GM12878 (cell line): ENCODE data around the gene SLC19A1. TPM values are rescaled to one million over a fixed set of nuclear protein-coding genes. Genes with fewer than 3 reads are reported as not detected.

ENCODE experiments used
- ATAC-seq: fragments of 200-7000 bp; cut with Tn5 transposase; 3 replicates; pipeline ENCODE4 v1.9.1; 2020; ENCODE audit warnings: mild to moderate bottlenecking, moderate library complexity
- BruUV-seq: library from RNA; stranded (reverse); fragments of 400-500 nt; replicated peaks from 2 replicates; lab custom pipeline; 2021; lab: Mats Ljungman, UMichigan
- CTCF ChIA-PET: fragments of 300-600 bp; sonication (Branson Sonifier 250); formaldehyde crosslinking; extraction: SDS; loops from one replicate; lab custom pipeline; 2021; ENCODE audit warnings: inconsistent platforms; lab: Yijun Ruan, JAX
- POLR2A ChIA-PET: fragments of 350-600 bp; formaldehyde crosslinking; extraction: SDS; loops from one replicate; lab custom pipeline; 2021; ENCODE audit warnings: inconsistent platforms; lab: Charles Lee
- RAD21 ChIA-PET: fragments of 300-600 bp; sonication (Branson Sonifier 250); formaldehyde crosslinking; loops from one replicate; lab custom pipeline; 2023; ENCODE audit warnings: antibody characterized with exemption; ENCODE audit not compliant: unreplicated experiment; lab: Charles Lee
- SMC1A ChIA-PET: fragments of 300-600 bp; sonication (Branson Sonifier 250); formaldehyde crosslinking; loops from one replicate; lab custom pipeline; 2023; ENCODE audit not compliant: unreplicated experiment, uncharacterized antibody; lab: Charles Lee
- DNase-seq: peaks from one replicate; pipeline ENCODE4 v3.0.0-alpha.2; 2011; ENCODE audit warnings: low read depth, low spot score
- FAIRE-seq: peaks from 3 replicates; lab custom pipeline; 2011; peaks lifted over from hg19 to GRCh38; lab: Jason Lieb, UNC
- H2AFZ ChIP-seq: 2 replicates; pipeline ENCODE4 v1.6.0; 2011; ENCODE audit warnings: low read depth, low read length, control low read depth; ENCODE audit not compliant: control insufficient read depth
- H3K27ac ChIP-seq: 2 replicates; pipeline ENCODE4 v1.5.1; 2011; ENCODE audit warnings: control low read depth; ENCODE audit not compliant: control insufficient read depth, insufficient read depth
- H3K27me3 ChIP-seq, 2 experiments: replicated peaks in 1 of 2; 2 replicates each; pipeline versions ENCODE4 v1.6.0 to v1.6.1; 2011; ENCODE audit warnings: low read length in 1 of 2; ENCODE audit not compliant: control insufficient read depth in 2 of 2, insufficient read depth in 2 of 2
- H3K36me3 ChIP-seq, 2 experiments: 2 replicates each; pipeline ENCODE4 v1.5.1; 2011; ENCODE audit warnings: low read length in 1 of 2; ENCODE audit not compliant: control insufficient read depth in 2 of 2, insufficient read depth in 2 of 2
- H3K4me1 ChIP-seq: 2 replicates; pipeline ENCODE4 v1.6.1; 2011; ENCODE audit warnings: mild to moderate bottlenecking, low read length, moderate library complexity, mixed read lengths; ENCODE audit not compliant: control insufficient read depth, insufficient read depth
- H3K4me2 ChIP-seq: 2 replicates; pipeline ENCODE4 v1.6.0; 2011; ENCODE audit warnings: control low read depth; ENCODE audit not compliant: control insufficient read depth, insufficient read depth
- H3K4me3 ChIP-seq: fragments of 200-600 bp; sonication (generic); 2 replicates; pipeline ENCODE4 v1.5.1; 2016
- H3K79me2 ChIP-seq: 2 replicates; pipeline ENCODE4 v1.6.0; 2011; ENCODE audit warnings: low read length; ENCODE audit not compliant: control insufficient read depth, insufficient read depth
- H3K9ac ChIP-seq: 2 replicates; pipeline ENCODE4 v1.8.0; 2011; ENCODE audit warnings: low read length, control low read depth, mixed read lengths; ENCODE audit not compliant: control insufficient read depth, insufficient read depth
- H3K9me3 ChIP-seq: replicated peaks from 3 replicates; pipeline ENCODE4 v1.5.1; 2011; ENCODE audit warnings: mild to moderate bottlenecking, low read length; ENCODE audit not compliant: control insufficient read depth, insufficient read depth
- H4K20me1 ChIP-seq: 2 replicates; pipeline ENCODE4 v1.6.0; 2011; ENCODE audit not compliant: control insufficient read depth, insufficient read depth
- KAT2A ChIP-seq: conservative IDR thresholded peaks from 2 replicates; pipeline ENCODE4 v1.6.1; 2011; ENCODE audit warnings: low read depth, low read length; ENCODE audit not compliant: control insufficient read depth
- ZNF24 ChIP-seq: fragments of 450-650 bp; IDR thresholded peaks from 2 replicates; pipeline ENCODE4 v1.6.1; 2017; ENCODE audit warnings: antibody characterized with exemption, mild to moderate bottlenecking
- ZNF384 ChIP-seq: IDR thresholded peaks from 2 replicates; pipeline ENCODE4 v1.6.1; 2012; ENCODE audit warnings: low read depth, mild to moderate bottlenecking, low read length, improper control_type of control experiment, borderline replicate concordance
- WGBS: methylation state at CpG from one replicate; pipeline ENCODE4 v1.1.6; 2016; ENCODE audit warnings: low lambda C conversion rate; ENCODE audit not compliant: insufficient replicate concordance, insufficient coverage; ENCODE audit errors: missing lambda C conversion rate; 5-methylcytosine and 5-hydroxymethylcytosine counted together
- in situ Hi-C: fragments of 300-500 bp; cut with MboI; formaldehyde crosslinking; loops from 9 replicates; pipeline ENCODE4 v1.14.3; 2018; ENCODE audit warnings: mixed read lengths
- intact Hi-C: fragments of 100-400 bp; cut with micrococcal nuclease; formaldehyde crosslinking; loops from one replicate; pipeline ENCODE4 v1.14.2; 2022; ENCODE audit not compliant: unreplicated experiment
- polyA plus RNA-seq, 11 experiments: library from polyadenylated mRNA; depleted of rRNA in 4 of 11; unstranded in 6 of 11; stranded (reverse) in 5 of 11; fragments of >200 nt; fragmentation: Nextera tagmentation in 4 of 11; fragmentation: Illumina TruSeq in 1 of 11; extraction: Ambion mirVana in 4 of 11; extraction: Trizol in 1 of 11; gene quantifications; 1 replicate in 1 of 11; 2 replicates in 10 of 11; pipeline versions ENCODE4 v1.2.1 to v1.2.3, GENCODE V29; 2011 to 2016; ENCODE audit warnings: inconsistent platforms in 2 of 11, missing spikeins in 2 of 11, low read depth in 1 of 11
- total RNA-seq, 4 experiments: library from RNA; depleted of rRNA in 3 of 4; stranded (reverse); fragments of >200 nt in 3 of 4; fragmentation: Illumina TruSeq in 1 of 4; extraction: Trizol in 1 of 4; gene quantifications; 2 replicates each; pipeline versions ENCODE4 v1.2.1 to v1.2.3, GENCODE V29; 2013 to 2021
- TF ChIP-seq, protein P1 (sequence below): fragments of 450-650 bp; IDR thresholded peaks from 2 replicates; pipeline ENCODE4 v1.6.1; 2016; ENCODE audit warnings: mild to moderate bottlenecking
- TF ChIP-seq, protein P2 (sequence below): fragments of 450-650 bp; IDR thresholded peaks from 2 replicates; pipeline ENCODE4 v1.6.1; 2017; ENCODE audit warnings: low read depth, mild to moderate bottlenecking, moderate library complexity

Gene SLC19A1
- total and polyA plus RNA-seq, 10 of the 15 experiments (the other 5 are each of a cell fraction or from before 2014, with no cell fraction given): 0.42 to 49.7 (median 12.2) TPM

DNA sequence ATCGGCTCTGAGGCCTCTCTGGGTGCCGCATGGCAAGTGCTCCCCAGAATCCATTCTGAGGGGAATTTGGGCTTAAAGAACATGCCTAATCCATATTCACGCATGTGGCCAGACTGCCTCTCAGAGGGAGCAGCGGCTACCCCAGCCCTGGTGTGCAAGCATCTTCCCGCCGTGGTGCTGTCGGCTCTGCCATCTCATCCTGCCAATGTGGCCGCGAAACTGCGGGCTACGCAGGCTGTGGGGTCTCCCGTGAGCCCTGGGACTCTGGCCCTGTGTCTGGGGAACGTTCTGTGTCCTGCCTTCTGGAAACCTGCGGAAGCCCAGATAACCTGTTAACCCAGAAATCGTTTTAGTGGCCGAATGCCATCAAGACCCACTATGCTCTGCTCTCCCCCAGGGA lies 60.7 kb downstream of the SLC19A1 start:
- Histone ChIP-seq H3K4me3 (no peak overlapping the region), H3K27ac (no peak overlapping the region), H3K4me2 (no peak overlapping the region), H4K20me1 (no peaks in the 10 kb centered on the region), H2AFZ (no peak overlapping the region), H3K79me2 (no peaks in the 10 kb centered on the region), H3K4me1 (peaks cover 6% of the 10 kb centered on the region; the same call in 1 of the 2 replicates), H3K9ac (no peak overlapping the region), H3K36me3 (no peaks in the 10 kb centered on the region), H3K9me3 (no peaks in the 10 kb centered on the region), H3K27me3 (no peaks in the 10 kb centered on the region)
- no peak for DNase-seq
- WGBS: 75% methylated on average over 16 of the region's 16 CpGs
- in situ Hi-C loops: no loop called here
- BruUV-seq: no TSS peak
- no peak for ATAC-seq
- RAD21 ChIA-PET: no interaction called here
- intact Hi-C loops: no loop called here
- FAIRE-seq: no peak
- no peak for TF ChIP-seq ZNF24
- TF ChIP-seq ZNF384: no peak
- TF ChIP-seq, protein P1, sequence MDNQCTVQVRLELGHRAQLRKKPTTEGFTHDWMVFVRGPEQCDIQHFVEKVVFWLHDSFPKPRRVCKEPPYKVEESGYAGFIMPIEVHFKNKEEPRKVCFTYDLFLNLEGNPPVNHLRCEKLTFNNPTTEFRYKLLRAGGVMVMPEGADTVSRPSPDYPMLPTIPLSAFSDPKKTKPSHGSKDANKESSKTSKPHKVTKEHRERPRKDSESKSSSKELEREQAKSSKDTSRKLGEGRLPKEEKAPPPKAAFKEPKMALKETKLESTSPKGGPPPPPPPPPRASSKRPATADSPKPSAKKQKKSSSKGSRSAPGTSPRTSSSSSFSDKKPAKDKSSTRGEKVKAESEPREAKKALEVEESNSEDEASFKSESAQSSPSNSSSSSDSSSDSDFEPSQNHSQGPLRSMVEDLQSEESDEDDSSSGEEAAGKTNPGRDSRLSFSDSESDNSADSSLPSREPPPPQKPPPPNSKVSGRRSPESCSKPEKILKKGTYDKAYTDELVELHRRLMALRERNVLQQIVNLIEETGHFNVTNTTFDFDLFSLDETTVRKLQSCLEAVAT: no peak
- TF ChIP-seq KAT2A: no peak
- TF ChIP-seq, protein P2, sequence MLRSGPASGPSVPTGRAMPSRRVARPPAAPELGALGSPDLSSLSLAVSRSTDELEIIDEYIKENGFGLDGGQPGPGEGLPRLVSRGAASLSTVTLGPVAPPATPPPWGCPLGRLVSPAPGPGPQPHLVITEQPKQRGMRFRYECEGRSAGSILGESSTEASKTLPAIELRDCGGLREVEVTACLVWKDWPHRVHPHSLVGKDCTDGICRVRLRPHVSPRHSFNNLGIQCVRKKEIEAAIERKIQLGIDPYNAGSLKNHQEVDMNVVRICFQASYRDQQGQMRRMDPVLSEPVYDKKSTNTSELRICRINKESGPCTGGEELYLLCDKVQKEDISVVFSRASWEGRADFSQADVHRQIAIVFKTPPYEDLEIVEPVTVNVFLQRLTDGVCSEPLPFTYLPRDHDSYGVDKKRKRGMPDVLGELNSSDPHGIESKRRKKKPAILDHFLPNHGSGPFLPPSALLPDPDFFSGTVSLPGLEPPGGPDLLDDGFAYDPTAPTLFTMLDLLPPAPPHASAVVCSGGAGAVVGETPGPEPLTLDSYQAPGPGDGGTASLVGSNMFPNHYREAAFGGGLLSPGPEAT: no peak
- POLR2A ChIA-PET: no interaction called here
- CTCF ChIA-PET: no interaction called here
- SMC1A ChIA-PET: no interaction called here
